GM12865 (cell line): ENCODE data around the gene PCK2.

ENCODE experiments used
- DNase-seq: peaks from one replicate; pipeline ENCODE4 v3.0.0; 2010; ENCODE audit warnings: low read depth
- H3K4me3 ChIP-seq: 2 replicates; pipeline ENCODE4 v1.5.1; 2011; ENCODE audit warnings: mild to moderate bottlenecking, low read depth, low read length, control low read depth
- CTCF ChIP-seq: IDR thresholded peaks from 2 replicates; pipeline ENCODE4 v1.5.1; 2011; ENCODE audit warnings: low read length, control low read depth, low read depth, inconsistent platforms; ENCODE audit not compliant: insufficient read depth; ENCODE audit errors: missing control alignments

The PCK2 gene

GRCh38 chr14:24130380-24130716 is 36.2 kb downstream of the PCK2 start, which contains the start of gene FITM1:
FITM1 (plus strand) TSS chr14:24130659; CDS start chr14:24131564, 905 bp downstream.
- TF ChIP-seq CTCF, result no peak
- H3K4me3 ChIP-seq, result no peak within 1 kb of the TSS
- no peak for DNase-seq

- TF ChIP-seq CTCF, result no peak
Observed at GRCh38 chr14:24130717-24131548, 36.8 kb downstream of the PCK2 start.

GRCh38 chr14:24131549-24131966 is 37.4 kb downstream of the PCK2 start:
- no peak for TF ChIP-seq CTCF
- no peak overlapping the region for H3K4me3 ChIP-seq
- DNase-seq, result no peak

More at GRCh38 chr14:24130717-24131548, 36.8 kb downstream of the PCK2 start:
- no peak for DNase-seq
- no peak overlapping the region for H3K4me3 ChIP-seq

GRCh38 chr14:24132061-24132685 is 38.1 kb downstream of the PCK2 start:
- DNase-seq, result no peak
- TF ChIP-seq CTCF, result no peak
- H3K4me3 ChIP-seq, result no peak overlapping the region

GRCh38 chr14:24132976-24133375 is 38.9 kb downstream of the PCK2 start:
- H3K4me3 ChIP-seq, result no peak overlapping the region
- DNase-seq, result no peak
- TF ChIP-seq CTCF, result no peak

- no peak for TF ChIP-seq CTCF
- DNase-seq, result no peak
- H3K4me3 ChIP-seq, result no peak overlapping the region
Observed at GRCh38 chr14:24133735-24134134, 39.6 kb downstream of the PCK2 start.
